ENCODE data around the gene MFSD6.

DNA sequence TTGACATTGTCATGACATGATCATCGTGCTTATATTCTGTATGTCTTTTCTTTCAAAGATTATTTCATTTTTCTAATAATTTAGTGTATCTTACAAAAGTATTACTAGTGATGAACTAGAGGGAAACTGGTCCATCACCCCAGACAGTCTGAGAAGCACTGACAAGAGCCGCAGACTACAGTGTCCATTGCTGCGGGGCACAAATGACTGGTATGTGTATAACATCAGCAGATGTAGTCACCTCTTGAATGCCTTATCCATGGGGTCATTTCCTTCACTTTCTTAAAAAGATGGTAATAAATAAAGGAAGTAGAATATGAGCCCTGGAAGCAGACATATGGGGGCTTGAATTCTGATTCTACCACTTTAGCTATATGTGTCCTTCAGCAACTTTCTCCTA lies 96.8 kb downstream of the MFSD6 start:
- TF ChIP-seq CTCF (IDR thresholded peaks at IDR 0.05): no peak
- TF ChIP-seq POLR2A (IDR thresholded peaks at IDR 0.05): no peak

Data from ovary (tissue), 3 donors.